GM12892 (cell line): ENCODE results near the gene EPS8L3.

Experiments used
- POLR2A ChIP-seq: IDR thresholded peaks from 2 replicates; pipeline ENCODE4 v1.6.1; 2011; ENCODE audit warnings: low read depth, low read length, control low read depth
- POLR2AphosphoS5 ChIP-seq: IDR thresholded peaks from 2 replicates; pipeline ENCODE4 v1.6.1; 2011; ENCODE audit warnings: low read depth, low read length, control low read depth
- TAF1 ChIP-seq: IDR thresholded peaks from 2 replicates; pipeline ENCODE4 v1.6.1; 2011; ENCODE audit warnings: low read depth, mild to moderate bottlenecking, control low read depth, low read length, borderline replicate concordance

DNA sequence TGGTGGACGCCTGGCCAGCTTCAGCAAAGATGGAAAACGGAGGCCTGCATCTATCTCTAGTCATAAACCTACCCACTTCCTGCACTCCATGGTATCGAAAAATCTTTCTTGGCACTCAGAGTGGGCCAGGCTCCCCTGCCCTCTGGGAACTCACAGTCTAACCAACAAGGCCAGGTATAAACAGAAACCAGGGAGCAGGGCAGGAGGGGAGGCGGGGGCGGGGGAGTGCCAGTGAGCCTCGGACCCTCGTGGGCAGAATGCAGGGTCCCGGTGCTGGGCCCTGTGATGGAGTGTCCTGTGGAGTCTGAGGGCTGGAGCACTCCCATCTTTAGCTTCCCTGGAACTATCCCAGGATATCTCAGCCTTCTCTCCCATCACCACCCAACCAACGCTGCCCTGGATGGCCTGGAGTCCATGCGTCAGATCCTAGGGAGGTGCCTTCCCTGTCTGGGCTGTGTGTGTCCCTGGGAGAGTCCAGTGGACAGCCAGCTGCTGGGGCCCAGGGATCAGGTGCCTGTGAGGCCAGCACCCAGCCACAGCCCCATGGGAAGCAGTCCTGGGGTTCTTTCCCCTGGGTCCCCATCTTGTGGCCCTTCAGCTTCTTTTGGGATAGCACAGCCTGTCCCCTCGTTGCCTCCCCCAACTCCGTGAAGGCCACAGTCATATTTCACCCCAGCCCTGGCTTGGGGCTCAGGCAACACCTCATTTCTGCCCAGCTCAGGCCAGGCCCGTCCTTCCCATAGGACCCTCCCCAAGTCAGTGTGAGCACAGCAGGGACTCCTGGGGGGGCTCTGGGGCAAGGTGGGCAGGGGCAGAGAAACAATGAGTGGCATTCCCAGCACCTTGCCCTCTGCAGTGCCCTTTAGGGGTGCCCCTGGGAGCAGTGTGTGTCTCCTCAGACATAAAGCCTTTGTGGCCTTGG is 1.1 kb upstream of the EPS8L3 start:
- no peak for TF ChIP-seq POLR2A
- no peak for TF ChIP-seq POLR2AphosphoS5
- TF ChIP-seq TAF1: no peak
